Breast epithelium (tissue), 3 donors: Measurements from ENCODE around the gene MBD4.

Experiments used
- POLR2A ChIP-seq: fragments of 450-650 bp; IDR thresholded peaks from one replicate; pipeline ENCODE4 v1.6.1; 2016; ENCODE audit warnings: antibody characterized with exemption, mild to moderate bottlenecking, moderate library complexity
- TF ChIP-seq, protein P1 (sequence below), 3 donors: fragments of 450-650 bp; IDR thresholded peaks; one replicate each; pipeline ENCODE4 v1.5.1; 2016 to 2017; ENCODE audit warnings: antibody characterized with exemption in 3 of 3, mild to moderate bottlenecking in 3 of 3, moderate library complexity in 3 of 3

DNA sequence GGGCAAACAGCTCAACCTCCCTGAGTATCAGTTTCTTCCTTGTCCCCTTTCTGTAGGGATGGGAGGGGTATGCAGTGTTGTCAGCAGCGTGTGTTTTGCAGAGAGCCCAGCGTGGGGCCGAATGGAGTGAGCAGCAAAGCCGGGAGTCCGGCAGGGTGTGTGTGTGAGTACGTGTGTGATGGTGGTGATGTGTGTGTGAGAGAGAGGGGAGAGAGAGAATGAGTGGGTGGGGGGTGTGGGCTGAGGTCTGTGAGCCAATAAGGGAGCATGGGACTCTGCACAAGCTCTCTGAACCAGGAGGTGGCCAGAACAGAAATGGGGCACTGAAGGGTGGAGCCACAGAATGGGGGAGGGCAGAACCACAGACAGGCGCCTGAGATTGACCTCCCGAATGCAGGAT lies 44.1 kb upstream of the MBD4 start:
- no peak for TF ChIP-seq POLR2A
- TF ChIP-seq, protein P1, sequence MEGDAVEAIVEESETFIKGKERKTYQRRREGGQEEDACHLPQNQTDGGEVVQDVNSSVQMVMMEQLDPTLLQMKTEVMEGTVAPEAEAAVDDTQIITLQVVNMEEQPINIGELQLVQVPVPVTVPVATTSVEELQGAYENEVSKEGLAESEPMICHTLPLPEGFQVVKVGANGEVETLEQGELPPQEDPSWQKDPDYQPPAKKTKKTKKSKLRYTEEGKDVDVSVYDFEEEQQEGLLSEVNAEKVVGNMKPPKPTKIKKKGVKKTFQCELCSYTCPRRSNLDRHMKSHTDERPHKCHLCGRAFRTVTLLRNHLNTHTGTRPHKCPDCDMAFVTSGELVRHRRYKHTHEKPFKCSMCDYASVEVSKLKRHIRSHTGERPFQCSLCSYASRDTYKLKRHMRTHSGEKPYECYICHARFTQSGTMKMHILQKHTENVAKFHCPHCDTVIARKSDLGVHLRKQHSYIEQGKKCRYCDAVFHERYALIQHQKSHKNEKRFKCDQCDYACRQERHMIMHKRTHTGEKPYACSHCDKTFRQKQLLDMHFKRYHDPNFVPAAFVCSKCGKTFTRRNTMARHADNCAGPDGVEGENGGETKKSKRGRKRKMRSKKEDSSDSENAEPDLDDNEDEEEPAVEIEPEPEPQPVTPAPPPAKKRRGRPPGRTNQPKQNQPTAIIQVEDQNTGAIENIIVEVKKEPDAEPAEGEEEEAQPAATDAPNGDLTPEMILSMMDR (IDR thresholded peaks at IDR 0.05), result no peak
